ENCODE measurements around the gene KCNB1.

DNA sequence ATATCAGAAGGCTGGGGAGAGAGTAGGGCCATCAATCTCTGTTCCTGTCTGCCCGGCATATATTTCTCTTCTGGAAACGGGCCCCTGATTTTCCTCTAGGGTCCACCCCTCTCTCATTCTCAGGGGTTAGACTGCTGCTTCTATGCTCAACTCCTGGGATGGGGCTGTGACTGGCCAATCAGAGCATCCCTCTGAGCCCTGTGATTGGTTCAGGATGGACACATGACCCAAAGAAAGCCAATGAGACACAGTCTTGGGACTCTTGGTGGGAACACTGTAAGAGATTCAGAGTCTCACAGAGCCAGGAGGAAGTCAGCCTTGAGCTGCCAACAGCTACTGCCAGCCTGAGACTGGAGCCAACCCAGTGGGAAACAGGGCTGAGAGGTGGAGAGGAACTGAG is 31.0 kb upstream of the KCNB1 start:
- TF ChIP-seq POLR2A (IDR thresholded peaks at IDR 0.05; ENCODE audit: low read depth, low read length) (no peak), POLR2AphosphoS5 (IDR thresholded peaks at IDR 0.05; ENCODE audit: low read depth, low read length) (no peak)
